Femur (tissue), 1 donor: Measurements from ENCODE around the gene POMGNT2.
"Not testable (repeated sequence)": the region's sequence is repeated elsewhere in the genome, so short reads cannot be mapped to it uniquely, and the experiment has no call there.

Experiments used
- DNase-seq: peaks from one replicate; pipeline ENCODE4 v3.0.0-alpha.2; 2017

The POMGNT2 gene

DNA sequence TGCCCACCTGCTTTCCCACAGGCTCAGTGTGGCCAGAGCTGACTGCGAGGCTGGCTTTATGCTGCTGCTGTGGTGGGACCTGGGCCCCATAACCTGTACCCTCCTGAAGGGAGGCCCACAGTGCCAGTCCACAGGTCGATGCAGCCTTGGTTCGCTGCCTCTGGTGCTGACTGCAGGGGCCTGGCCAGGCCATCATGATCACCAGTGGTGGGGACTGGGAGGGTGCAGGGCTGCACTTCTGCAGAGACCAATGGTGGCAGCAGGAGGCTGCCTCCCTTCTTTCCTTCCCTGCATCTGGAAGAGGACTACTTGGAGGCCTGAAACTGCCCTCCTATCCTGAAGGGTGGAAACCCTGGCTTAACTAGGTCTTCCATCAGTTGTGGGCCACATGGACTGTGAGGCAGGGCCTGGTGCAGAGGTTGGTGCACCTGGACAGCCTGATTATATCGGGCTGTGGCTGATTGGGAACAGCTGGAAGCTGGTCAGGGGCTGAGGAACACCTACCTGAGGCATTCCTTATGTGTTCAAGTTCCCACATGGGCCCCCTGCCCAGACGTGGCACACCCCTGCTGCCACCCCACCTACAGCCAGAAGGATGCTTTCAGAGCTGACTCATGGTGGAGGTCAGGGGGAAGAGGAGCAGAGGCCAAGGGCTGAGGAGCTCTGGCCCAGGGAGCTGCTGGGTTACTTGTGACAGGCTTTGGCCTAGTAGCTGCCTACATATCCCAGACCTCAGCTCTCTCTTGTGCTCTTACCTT is 29.8 kb downstream of the POMGNT2 start:
- DNase-seq, result no peak

GRCh38 chr3:43074901-43075689 is 30.8 kb downstream of the POMGNT2 start:
- no peak for DNase-seq

GRCh38 chr3:43074482-43074881 is 31.4 kb downstream of the POMGNT2 start:
- DNase-seq, result no peak

- no peak for DNase-seq
Measured at GRCh38 chr3:43073836-43074220, 32.1 kb downstream of the POMGNT2 start.

GRCh38 chr3:43073116-43073835 is 32.6 kb downstream of the POMGNT2 start:
- DNase-seq, result no peak

- DNase-seq, result no peak
Measured at GRCh38 chr3:43072361-43072760, 33.5 kb downstream of the POMGNT2 start.

DNA sequence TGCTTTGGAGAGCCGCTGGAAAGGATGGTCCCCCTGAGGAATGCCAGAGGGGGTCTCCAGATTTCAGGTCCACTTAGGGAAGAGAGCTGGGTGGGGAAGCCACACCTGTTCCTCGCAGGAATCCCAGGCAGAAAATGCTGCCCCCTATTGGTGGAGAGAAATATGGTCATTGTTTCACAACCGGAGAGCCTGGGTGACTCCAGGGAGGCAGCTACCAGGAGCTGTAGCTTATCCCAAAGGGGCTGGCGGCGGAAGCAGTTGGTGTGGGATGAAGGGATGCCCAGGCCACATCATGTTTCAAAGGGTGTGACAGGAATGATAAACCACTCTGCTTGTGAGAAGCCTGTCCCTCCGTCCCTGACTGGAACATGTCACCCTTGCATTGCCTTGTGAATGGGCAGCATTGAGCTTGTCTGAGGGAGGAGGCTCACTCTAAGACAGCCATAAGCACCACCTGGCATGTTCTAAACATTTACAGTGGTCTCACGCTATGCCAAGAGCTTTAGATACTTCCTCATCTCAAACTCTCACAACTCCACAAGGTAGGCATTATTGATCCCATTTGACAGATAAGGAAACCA is 34.5 kb downstream of the POMGNT2 start:
- DNase-seq, result no peak

DNA sequence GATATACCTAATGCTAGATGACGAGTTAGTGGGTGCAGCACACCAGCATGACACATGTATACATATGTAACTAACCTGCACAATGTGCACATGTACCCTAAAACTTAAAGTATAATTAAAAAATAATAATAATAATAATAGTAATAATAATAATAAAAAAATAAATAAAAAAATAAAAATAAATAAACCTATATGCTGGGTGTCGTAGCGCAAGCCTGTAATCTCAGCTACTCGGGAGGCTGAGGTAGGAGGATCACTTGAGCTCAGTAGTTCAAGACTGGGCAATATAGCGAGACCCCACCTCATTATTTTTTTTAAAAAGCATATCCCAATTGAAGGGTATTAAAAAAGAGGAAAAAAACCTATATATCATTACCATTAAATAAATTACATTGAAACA is 35.2 kb downstream of the POMGNT2 start:
- not testable (repeated sequence) for DNase-seq

DNA sequence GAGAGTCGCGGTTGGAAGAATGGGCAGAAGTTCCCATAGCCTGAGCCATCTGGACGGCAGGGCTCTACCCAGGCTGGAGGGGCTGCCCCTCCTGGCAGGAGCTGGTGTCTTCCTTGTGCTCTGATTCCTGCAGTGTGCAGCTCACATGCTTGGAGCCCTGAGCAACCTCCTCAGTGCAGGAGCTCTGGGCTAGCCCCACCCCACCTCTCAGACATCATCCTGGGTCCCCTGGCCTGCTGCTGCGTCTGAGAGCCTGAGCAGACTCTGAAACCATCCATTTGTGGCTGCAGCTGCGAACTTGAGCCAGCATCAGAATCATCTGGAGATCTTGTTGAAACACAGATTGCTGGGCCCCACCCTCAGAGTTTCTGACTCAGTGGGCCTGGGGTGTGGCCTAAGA is 42.8 kb downstream of the POMGNT2 start:
- DNase-seq, result no peak

GRCh38 chr3:43062564-43063040 is 43.3 kb downstream of the POMGNT2 start:
- DNase-seq, result no peak

GRCh38 chr3:43062040-43062563 is 43.8 kb downstream of the POMGNT2 start:
- DNase-seq, result no peak

DNA sequence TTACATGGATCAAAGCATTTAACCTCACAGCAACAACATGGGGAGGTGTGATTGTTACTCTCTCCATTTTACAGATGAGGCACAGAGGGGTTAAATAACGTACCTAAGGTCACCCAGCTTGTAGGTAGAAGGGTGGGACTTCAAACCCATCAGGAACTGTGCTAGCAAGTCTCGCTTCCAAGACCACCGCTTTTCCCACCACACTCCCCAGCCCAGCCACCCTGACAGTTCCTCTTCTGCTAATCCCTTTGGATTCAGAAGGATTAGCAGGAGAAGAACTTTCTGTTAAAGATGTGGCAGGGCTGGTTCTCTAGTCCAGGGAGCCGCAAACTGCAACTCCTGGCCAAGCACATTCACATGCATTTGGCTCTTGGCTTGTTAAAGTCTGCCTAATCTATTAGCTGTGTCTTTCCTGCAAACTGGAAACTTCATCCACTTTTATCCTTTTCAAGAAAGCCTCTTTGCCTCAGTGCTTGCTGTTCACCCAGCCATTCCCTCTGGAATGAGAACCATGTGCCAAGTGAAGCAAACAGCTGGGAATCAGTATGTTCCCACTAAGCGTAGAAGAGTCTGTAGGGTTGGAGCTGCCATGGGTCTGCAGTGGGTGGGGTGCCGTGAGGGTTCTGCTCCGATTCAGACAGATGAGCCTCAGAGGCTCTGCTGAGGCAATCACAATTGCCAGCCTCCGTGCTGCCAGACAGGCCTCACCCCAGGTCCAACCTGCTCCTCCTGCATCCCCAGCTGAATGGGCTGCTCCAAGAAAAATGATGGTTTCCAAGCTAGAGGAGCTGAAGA is 44.6 kb downstream of the POMGNT2 start:
- DNase-seq, result no peak

- no peak for DNase-seq
Measured at GRCh38 chr3:43059456-43059855, 46.4 kb downstream of the POMGNT2 start.

DNA sequence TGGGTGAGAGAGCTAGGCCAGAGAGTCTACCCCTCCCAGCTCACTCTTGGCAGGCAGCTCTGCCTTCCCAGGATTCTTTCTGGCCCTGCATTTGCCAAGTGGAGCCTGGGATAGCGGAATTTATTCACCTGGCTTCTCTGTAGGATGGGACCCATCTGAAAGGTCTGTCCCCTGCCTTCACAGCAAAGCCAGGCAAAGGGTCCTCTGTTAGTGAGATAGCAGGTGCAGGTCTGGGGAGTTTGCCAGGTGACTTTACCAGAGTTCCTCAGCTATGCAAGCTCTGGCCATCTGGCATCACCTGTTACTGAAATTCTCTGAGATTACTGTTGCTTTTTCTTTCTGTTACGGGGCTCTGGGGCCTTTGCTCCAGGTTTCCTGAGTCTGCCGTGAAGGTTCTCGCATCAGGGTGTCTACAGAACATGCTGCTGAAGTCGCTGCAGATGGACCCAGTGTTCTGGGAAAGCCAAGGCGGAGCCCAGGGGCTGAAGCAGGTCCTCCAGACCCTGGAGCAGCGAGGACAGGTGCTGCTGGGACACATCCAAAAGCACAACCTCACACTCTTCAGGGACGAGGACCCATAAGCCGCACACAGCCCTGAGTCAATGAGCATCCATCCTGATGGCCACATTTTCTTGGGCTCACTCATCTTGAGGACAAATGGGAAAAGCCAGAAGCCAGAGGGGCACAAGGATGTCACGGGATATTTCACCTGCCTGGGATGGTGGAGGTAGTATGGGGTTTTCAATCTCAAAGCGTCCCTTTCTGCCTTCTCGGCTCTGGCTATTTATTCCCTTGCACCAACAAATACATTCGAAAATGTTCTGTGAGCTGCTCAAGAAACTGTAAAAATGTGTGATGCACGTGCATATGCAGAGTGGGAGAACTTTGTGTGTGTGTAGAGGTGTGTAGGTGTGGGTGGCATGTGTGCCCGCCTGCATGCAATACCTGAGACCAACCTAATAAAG is 49.8 kb downstream of the POMGNT2 start:
- no peak for DNase-seq

DNA sequence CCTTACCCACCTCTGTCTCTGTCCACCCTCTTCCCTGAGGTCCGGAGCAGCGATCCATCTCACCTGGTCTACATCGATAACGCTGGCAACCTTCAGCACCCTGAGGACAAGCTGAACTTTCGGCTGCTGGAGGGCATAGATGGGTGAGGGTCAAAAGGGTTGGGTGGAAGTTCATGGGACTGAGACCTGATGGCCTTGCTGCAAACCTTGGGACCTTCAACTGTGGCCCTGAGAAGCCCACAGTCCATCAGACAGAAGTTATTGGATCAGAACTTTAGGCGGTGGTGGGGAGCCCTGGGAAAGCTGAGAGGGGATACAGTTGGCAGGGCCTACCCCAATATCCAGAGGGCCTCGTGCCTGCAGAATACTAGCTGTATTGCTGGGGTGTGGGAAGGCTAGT is 50.5 kb downstream of the POMGNT2 start:
- DNase-seq, result no peak

- no peak for DNase-seq
Measured at GRCh38 chr3:43054754-43055153, 51.1 kb downstream of the POMGNT2 start.

GRCh38 chr3:43053291-43053690 is 52.6 kb downstream of the POMGNT2 start:
- DNase-seq, result no peak

DNA sequence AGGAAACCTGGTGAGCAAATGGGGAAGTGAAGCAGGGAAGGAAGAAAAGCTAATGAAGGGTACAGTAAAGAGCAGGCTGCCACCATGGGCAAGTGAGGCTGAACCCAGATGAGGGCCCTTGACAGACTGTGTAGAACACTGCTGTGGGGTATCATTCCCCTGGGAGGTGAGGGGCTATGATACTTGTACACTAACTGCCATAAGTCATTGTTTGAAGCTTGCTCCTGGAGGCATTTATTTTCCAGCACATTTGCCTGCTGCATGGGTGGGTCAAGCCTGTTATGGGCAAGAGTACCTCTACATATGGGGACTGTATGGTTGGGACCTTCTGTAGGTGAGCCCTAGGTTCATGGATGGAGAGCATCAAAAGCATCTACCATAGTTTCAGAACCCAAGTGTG is 57.4 kb downstream of the POMGNT2 start:
- DNase-seq, result no peak

DNA sequence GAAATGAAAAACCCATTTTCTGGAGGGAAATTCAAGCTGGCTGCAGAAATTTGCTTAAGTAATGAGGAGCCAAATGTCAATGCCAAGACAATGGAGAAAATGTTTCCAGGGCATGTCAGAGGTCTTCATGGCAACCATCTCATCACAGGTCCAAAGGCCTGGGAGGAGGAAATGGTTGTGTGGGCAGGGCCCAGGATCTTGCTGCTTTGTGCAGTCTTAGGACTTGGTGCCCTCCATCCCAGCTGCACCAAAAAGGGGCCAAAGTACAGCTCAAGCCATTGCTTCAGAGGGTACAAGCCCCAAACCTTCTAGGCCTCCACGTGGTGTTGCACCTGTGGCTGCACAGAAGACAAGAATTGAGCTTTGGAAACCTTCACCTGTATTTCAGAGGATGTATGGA is 59.3 kb downstream of the POMGNT2 start:
- no peak for DNase-seq

DNA sequence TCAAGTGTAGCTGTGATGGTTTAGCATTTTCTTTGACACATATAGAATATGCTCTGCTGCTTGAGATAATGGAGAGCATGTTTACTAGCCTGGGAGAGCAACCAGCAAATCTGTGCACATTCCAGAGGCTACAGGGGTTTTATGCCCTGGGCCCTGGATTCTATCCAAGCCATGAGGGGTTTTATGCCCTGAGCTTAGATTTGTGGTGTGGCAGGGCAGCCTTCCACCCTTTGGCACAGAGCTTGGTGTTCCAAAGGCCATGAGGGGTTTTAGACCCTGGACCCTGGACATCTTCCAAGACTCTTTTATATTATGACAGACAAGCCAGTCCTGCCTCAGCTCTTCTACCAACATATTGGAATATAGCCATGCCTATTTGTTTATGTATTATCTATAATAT is 60.8 kb downstream of the POMGNT2 start:
- not testable (repeated sequence) for DNase-seq

DNA sequence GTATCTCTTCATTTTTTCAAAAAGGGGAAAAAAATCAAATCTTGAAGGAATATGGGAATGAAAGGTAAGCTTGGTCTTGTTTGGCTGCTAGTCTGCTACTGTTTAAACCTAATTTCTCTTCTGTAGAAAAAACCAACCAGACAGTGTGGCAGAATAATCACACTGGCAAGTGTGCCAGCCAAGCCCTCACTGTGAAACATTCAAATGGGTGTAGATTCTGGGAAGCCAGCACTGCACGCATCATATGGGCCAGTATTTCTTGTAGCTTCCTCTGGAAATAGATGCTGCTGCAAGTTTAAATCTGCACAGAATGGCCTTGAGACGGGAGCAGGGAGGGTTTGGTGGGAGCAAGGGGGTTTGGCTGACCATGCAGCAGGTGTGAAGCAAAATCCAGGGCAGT is 62.1 kb downstream of the POMGNT2 start:
- no peak for DNase-seq
